COLO668 (cell line): ENCODE data around the gene SDCBP2.
"Not testable (repeated sequence)": the region's sequence is repeated elsewhere in the genome, so short reads cannot be mapped to it uniquely, and the experiment has no call there.

Experiments
- DNase-seq: peaks from one replicate; lab custom pipeline; 2025; ENCODE audit not compliant: unreplicated experiment; lab: John Stamatoyannopoulos, UW

Gene SDCBP2

GRCh38 chr20:1360094-1360846 lies 31.3 kb upstream of the SDCBP2 start:
- no peak for DNase-seq

- DNase-seq: no peak
Observed at GRCh38 chr20:1357921-1358671, 29.2 kb upstream of the SDCBP2 start.

GRCh38 chr20:1353956-1354355 lies 25.0 kb upstream of the SDCBP2 start:
- no peak for DNase-seq

GRCh38 chr20:1346315-1346969 lies 17.5 kb upstream of the SDCBP2 start:
- DNase-seq: no peak

GRCh38 chr20:1345756-1346093 lies 16.8 kb upstream of the SDCBP2 start:
- DNase-seq: no peak

- no peak for DNase-seq
Observed at GRCh38 chr20:1345030-1345755, 16.3 kb upstream of the SDCBP2 start.

- not testable (repeated sequence) for DNase-seq
Observed at GRCh38 chr20:1343446-1344124, 14.6 kb upstream of the SDCBP2 start.

GRCh38 chr20:1341561-1342265 lies 12.8 kb upstream of the SDCBP2 start:
- DNase-seq: no peak

GRCh38 chr20:1338801-1339200 lies 9.9 kb upstream of the SDCBP2 start:
- DNase-seq: no peak

- no peak for DNase-seq
Observed at GRCh38 chr20:1338096-1338495, 9.2 kb upstream of the SDCBP2 start.

GRCh38 chr20:1337441-1337840 lies 8.5 kb upstream of the SDCBP2 start:
- no peak for DNase-seq

GRCh38 chr20:1336699-1337367 lies 7.9 kb upstream of the SDCBP2 start:
- peak; percentile 44 for DNase-seq

GRCh38 chr20:1335961-1336698 lies 7.2 kb upstream of the SDCBP2 start:
- no peak for DNase-seq

- no peak for DNase-seq
Observed at GRCh38 chr20:1334761-1335160, 5.8 kb upstream of the SDCBP2 start.

- no peak for DNase-seq
Observed at GRCh38 chr20:1334370-1334731, 5.4 kb upstream of the SDCBP2 start.

GRCh38 chr20:1333462-1334369 lies 4.8 kb upstream of the SDCBP2 start:
- no peak for DNase-seq

- DNase-seq: no peak
Observed at GRCh38 chr20:1332749-1333300, 3.9 kb upstream of the SDCBP2 start.
